ENCODE results near the gene POLR1C.
A peak's percentile ranks its signal among the peaks of the same experiment; 100 is the strongest.

POLR1C gene

DNA sequence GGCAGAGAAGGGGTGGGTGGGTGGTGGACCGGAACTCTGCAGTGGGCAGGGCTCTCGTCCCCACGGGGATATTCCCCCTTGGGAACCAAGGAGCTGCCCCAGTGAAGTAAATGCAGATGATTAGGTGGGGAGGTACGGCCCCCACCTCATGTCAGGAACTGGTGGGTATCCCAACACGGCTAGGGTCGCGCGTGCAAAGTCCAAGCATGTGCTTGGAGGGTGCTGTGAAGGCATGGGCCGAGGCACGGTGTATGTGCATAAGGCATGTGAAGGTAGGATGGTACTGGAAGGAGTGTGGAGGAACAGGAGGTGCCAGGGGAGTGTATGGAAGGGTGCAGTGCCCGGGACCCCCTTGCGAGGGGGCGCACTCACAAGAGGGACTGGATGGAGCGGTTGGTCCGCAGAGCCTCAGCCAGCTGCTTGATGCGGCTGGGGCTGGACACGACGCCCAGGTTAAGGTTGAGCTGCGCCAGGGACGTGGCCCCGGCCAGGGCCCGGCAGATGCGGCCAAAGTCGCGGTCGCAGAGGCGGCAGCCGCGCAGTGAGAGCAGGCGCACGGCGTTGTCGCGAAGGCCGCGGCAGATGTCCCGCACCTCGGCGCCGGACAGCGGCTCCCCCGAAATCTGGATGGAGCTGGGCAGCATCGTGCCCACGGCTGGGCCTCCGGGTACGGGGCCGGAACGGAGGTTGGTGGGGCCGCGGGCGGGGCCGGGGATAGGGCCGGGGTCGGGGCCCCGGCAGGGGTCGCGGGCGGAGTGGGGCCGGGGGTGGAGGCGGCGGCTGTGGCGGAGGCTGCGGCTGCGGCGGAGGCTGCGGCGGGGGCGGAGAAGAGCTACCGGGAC lies 7.5 kb upstream of the POLR1C start:
- peaks cover 22% of the 10 kb centered on the region for H3K4me1 Mint-ChIP-seq
- CTCF ChIA-PET, result interaction anchor here (0.6 to 3.3 kb wide), 3 partner anchors 7 to 247 kb away, joined by 3 to 27 read pairs (median 3); partner anchors contain the start of genes POLR1C and YIPF3
- peaks cover 32% of the 10 kb centered on the region for H3K36me3 Mint-ChIP-seq
- peak overlapping the region; percentile 3 for H3K27ac Mint-ChIP-seq
- no peak for DNase-seq
- peak overlapping the region; percentile 73 for H3K4me3 Mint-ChIP-seq
- H3K9me3 Mint-ChIP-seq, result no peaks in the 10 kb centered on the region
- H3K27me3 Mint-ChIP-seq, result peaks cover 34% of the 10 kb centered on the region

GRCh38 chr6:43509984-43510826 lies 6.7 kb upstream of the POLR1C start, which contains the start of gene LRRC73:
TSS of gene LRRC73 (minus strand) at chr6:43510346. CDS start at chr6:43509785, 561 bp downstream.
- CTCF ChIA-PET, result interaction anchor here (0.6 to 0.9 kb wide), 3 partner anchors 182 to 248 kb away, joined by 3 read pairs; no protein-coding TSS in a partner anchor
- Mint-ChIP-seq H3K27me3 (peaks cover 34% of the 10 kb centered on the region), H3K4me1 (peaks cover 28% of the 10 kb centered on the region), H3K9me3 (no peaks in the 10 kb centered on the region), H3K4me3 (peak within 1 kb of the TSS; percentile 73), H3K27ac (peak within 1 kb of the TSS; percentile 3), H3K36me3 (peaks cover 34% of the 10 kb centered on the region)
- DNase-seq, result peak; percentile 84

- CTCF ChIA-PET, result no interaction called here
- Mint-ChIP-seq H3K27me3 (peaks cover 34% of the 10 kb centered on the region), H3K9me3 (no peaks in the 10 kb centered on the region), H3K4me3 (peak overlapping the region; percentile 71), H3K27ac (no peak overlapping the region), H3K36me3 (peaks cover 37% of the 10 kb centered on the region), H3K4me1 (peaks cover 34% of the 10 kb centered on the region)
- DNase-seq, result no peak
Observed at GRCh38 chr6:43510827-43511163, 6.1 kb upstream of the POLR1C start.

- H3K4me1 Mint-ChIP-seq, result peaks cover 38% of the 10 kb centered on the region
- CTCF ChIA-PET, result no interaction called here
- H3K9me3 Mint-ChIP-seq, result no peaks in the 10 kb centered on the region
- no peak for DNase-seq
- peaks cover 31% of the 10 kb centered on the region for H3K27me3 Mint-ChIP-seq
- no peak overlapping the region for H3K27ac Mint-ChIP-seq
- H3K36me3 Mint-ChIP-seq, result peaks cover 39% of the 10 kb centered on the region
- no peak overlapping the region for H3K4me3 Mint-ChIP-seq
Observed at GRCh38 chr6:43511824-43512415, 5.0 kb upstream of the POLR1C start.

DNA sequence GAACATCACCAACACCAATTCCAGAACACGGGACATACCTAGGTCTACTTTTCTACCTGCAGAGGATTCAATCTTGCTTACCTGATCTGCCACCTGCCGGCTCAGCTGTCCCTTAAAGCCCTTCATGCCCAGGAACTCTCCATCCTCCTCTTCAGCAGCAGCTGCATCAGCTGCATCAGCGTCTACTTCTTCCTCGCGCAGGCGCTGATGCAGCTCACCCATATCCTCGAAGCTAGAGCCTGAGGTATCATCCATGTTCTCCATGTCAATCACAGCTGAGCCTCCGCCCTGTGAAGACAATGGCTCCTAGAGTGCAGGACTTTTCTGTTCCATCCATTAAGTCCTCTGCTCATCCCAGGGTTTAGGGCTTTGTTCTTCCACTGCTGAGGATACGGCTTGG lies 1.1 kb upstream of the POLR1C start:
- Mint-ChIP-seq H3K27ac (no peak overlapping the region), H3K9me3 (no peaks in the 10 kb centered on the region), H3K4me3 (no peak overlapping the region), H3K4me1 (peaks cover 30% of the 10 kb centered on the region), H3K27me3 (no peaks in the 10 kb centered on the region), H3K36me3 (peaks cover 51% of the 10 kb centered on the region)
- CTCF ChIA-PET, result interaction anchor here (0.9 to 4.5 kb wide), 2 partner anchors 9 to 49 kb away, joined by 3 to 27 read pairs; no protein-coding TSS in a partner anchor
- no peak for DNase-seq

DNA sequence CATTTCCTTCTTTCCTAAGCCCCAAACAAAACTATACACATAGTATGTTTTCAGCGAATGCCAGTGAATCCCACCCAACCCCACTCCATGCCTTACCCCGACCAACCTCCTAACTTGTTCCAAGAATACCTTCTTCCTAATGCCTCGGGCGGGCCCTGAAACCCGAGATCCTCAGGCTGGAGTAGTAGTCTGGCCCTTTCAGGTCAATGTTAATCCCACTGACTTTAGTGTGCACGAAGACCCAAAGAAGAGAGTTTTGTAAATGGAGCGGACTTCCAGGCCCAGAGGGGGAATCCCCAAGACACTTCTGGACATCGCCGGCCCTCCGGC lies 557 bp upstream of the POLR1C start:
- peaks cover 30% of the 10 kb centered on the region for H3K4me1 Mint-ChIP-seq
- H3K36me3 Mint-ChIP-seq, result peaks cover 49% of the 10 kb centered on the region
- DNase-seq, result no peak
- CTCF ChIA-PET, result interaction anchor here (0.9 to 4.5 kb wide), 2 partner anchors 9 to 48 kb away, joined by 3 to 27 read pairs; no protein-coding TSS in a partner anchor
- no peaks in the 10 kb centered on the region for H3K27me3 Mint-ChIP-seq
- H3K4me3 Mint-ChIP-seq, result no peak overlapping the region
- no peak overlapping the region for H3K27ac Mint-ChIP-seq
- H3K9me3 Mint-ChIP-seq, result no peaks in the 10 kb centered on the region

GRCh38 chr6:43517505-43518357 lies 842 bp downstream of the POLR1C start:
- H3K9me3 Mint-ChIP-seq, result no peaks in the 10 kb centered on the region
- no peak overlapping the region for H3K4me3 Mint-ChIP-seq
- peaks cover 41% of the 10 kb centered on the region for H3K36me3 Mint-ChIP-seq
- peak; percentile 26 for DNase-seq
- H3K4me1 Mint-ChIP-seq, result peaks cover 28% of the 10 kb centered on the region
- H3K27ac Mint-ChIP-seq, result no peak overlapping the region
- no peaks in the 10 kb centered on the region for H3K27me3 Mint-ChIP-seq
- CTCF ChIA-PET, result interaction anchor here (4.5 kb wide), 1 partner anchor 10 kb away, joined by 27 read pairs; no protein-coding TSS in a partner anchor

- Mint-ChIP-seq H3K9me3 (no peaks in the 10 kb centered on the region), H3K27me3 (no peaks in the 10 kb centered on the region), H3K4me3 (no peak overlapping the region), H3K27ac (no peak overlapping the region), H3K4me1 (peaks cover 22% of the 10 kb centered on the region), H3K36me3 (peaks cover 46% of the 10 kb centered on the region)
- CTCF ChIA-PET, result interaction anchor here (1.3 to 2.4 kb wide), 2 partner anchors 8 to 13 kb away, joined by 3 to 12 read pairs; no protein-coding TSS in a partner anchor
- no peak for DNase-seq
Observed at GRCh38 chr6:43520097-43520496, 3.2 kb downstream of the POLR1C start.

GRCh38 chr6:43521836-43522235 lies 4.9 kb downstream of the POLR1C start:
- peaks cover 9% of the 10 kb centered on the region for H3K4me1 Mint-ChIP-seq
- peaks cover 47% of the 10 kb centered on the region for H3K36me3 Mint-ChIP-seq
- H3K9me3 Mint-ChIP-seq, result no peaks in the 10 kb centered on the region
- no peaks in the 10 kb centered on the region for H3K27me3 Mint-ChIP-seq
- CTCF ChIA-PET, result no interaction called here
- DNase-seq, result no peak
- no peak overlapping the region for H3K27ac Mint-ChIP-seq
- no peak overlapping the region for H3K4me3 Mint-ChIP-seq

DNA sequence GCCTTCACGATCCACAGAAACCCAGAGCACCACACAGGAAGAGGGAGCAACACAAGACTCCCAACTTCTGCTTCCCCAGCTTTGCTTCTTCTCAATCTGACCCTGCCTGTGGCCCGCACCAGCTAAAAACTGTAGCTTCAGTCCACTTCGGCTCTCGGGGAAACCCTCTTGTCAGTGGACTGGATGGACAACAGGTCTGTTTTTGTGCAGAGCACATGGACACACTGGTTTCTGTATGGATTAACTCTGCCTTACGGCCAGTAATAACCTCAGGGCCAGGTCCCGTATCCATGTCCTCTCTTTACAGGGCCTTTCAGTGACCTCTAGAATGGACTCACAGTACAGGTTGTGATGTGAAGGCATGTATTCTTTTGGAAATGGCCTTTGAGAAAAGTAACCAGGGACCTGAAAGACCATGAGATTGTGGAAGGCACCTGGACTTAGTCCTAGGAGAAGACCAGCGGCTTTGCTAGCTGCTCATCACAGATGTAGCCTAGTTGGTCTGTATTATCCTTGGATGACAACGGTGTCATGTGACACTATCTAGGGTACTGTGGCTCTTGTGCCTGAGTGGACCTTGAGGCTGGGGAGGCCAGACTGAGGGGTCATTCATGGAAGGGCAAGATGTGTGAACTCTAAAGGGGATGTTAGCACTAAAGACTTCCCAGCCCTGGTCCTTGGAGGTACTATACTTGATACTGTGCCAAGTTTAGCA lies 5.8 kb downstream of the POLR1C start:
- H3K36me3 Mint-ChIP-seq, result peaks cover 56% of the 10 kb centered on the region
- DNase-seq, result peak; percentile 1
- no peak overlapping the region for H3K4me3 Mint-ChIP-seq
- peaks cover 9% of the 10 kb centered on the region for H3K4me1 Mint-ChIP-seq
- H3K27ac Mint-ChIP-seq, result no peak overlapping the region
- CTCF ChIA-PET, result no interaction called here
- no peaks in the 10 kb centered on the region for H3K27me3 Mint-ChIP-seq
- no peaks in the 10 kb centered on the region for H3K9me3 Mint-ChIP-seq

- peaks cover 60% of the 10 kb centered on the region for H3K36me3 Mint-ChIP-seq
- peak overlapping the region; percentile 19 for H3K27ac Mint-ChIP-seq
- H3K4me3 Mint-ChIP-seq, result no peak overlapping the region
- peak; percentile 11 for DNase-seq
- H3K27me3 Mint-ChIP-seq, result no peaks in the 10 kb centered on the region
- H3K9me3 Mint-ChIP-seq, result no peaks in the 10 kb centered on the region
- CTCF ChIA-PET, result no interaction called here
- peaks cover 9% of the 10 kb centered on the region for H3K4me1 Mint-ChIP-seq
Observed at GRCh38 chr6:43523284-43523683, 6.4 kb downstream of the POLR1C start.

- Mint-ChIP-seq H3K4me3 (no peak overlapping the region), H3K27ac (peak overlapping the region; percentile 8), H3K36me3 (peaks cover 63% of the 10 kb centered on the region), H3K27me3 (no peaks in the 10 kb centered on the region), H3K9me3 (no peaks in the 10 kb centered on the region), H3K4me1 (peaks cover 9% of the 10 kb centered on the region)
- no peak for DNase-seq
- CTCF ChIA-PET, result no interaction called here
Observed at GRCh38 chr6:43524483-43524961, 7.6 kb downstream of the POLR1C start.

GRCh38 chr6:43532201-43532600 lies 15.3 kb downstream of the POLR1C start:
- Mint-ChIP-seq H3K4me1 (no peaks in the 10 kb centered on the region), H3K9me3 (no peaks in the 10 kb centered on the region), H3K36me3 (peaks cover 40% of the 10 kb centered on the region), H3K27me3 (no peaks in the 10 kb centered on the region), H3K4me3 (no peak overlapping the region), H3K27ac (no peak overlapping the region)
- DNase-seq, result no peak
- CTCF ChIA-PET, result no interaction called here
